SK-N-SH (cell line): ENCODE data around the gene CATSPER4. TPM values are rescaled to one million over a fixed set of nuclear protein-coding genes. Genes with fewer than 3 reads are reported as not detected.

ENCODE experiments used
- CTCF ChIA-PET: fragments of 300-600, 350-600 bp; formaldehyde crosslinking; extraction: SDS; loops from one replicate; lab custom pipeline; 2021; lab: Yijun Ruan, JAX
- POLR2A ChIA-PET: fragments of 350-600 bp; sonication (Branson Sonifier 250); formaldehyde crosslinking; extraction: SDS; loops from one replicate; lab custom pipeline; 2020; ENCODE audit warnings: antibody characterized with exemption, inconsistent platforms; lab: Yijun Ruan, JAX
- DNase-seq: peaks from one replicate; pipeline ENCODE4 v3.0.0; 2012
- H2AFZ ChIP-seq: fragments of 200-600 bp; sonication (generic); 2 replicates; pipeline ENCODE4 v1.8.1; 2016; ENCODE audit warnings: antibody characterized with exemption, mild to moderate bottlenecking, low read depth
- H3F3A ChIP-seq: fragments of 200-600 bp; sonication (generic); replicated peaks from 2 replicates; pipeline ENCODE3; 2016; ENCODE audit warnings: antibody characterized with exemption, mild to moderate bottlenecking; ENCODE audit not compliant: insufficient read depth
- H3K27ac ChIP-seq, 2 experiments: fragments of 200-500 bp in 1 of 2; fragments of 200-600 bp in 1 of 2; sonication (Bioruptor generic) in 1 of 2; sonication (generic), shearing (Covaris generic) in 1 of 2; 2 replicates each; pipeline versions ENCODE4 v1.5.1 to v1.6.1; 2014 to 2016; ENCODE audit warnings: low read depth in 2 of 2, inconsistent platforms in 1 of 2, low read length in 1 of 2, mild to moderate bottlenecking in 1 of 2, mixed read lengths in 1 of 2
- H3K27me3 ChIP-seq: fragments of 200-600 bp; sonication (generic), shearing (Covaris generic); 2 replicates; pipeline ENCODE4 v1.6.1; 2016; ENCODE audit warnings: mixed run types; ENCODE audit not compliant: insufficient read depth
- H3K36me3 ChIP-seq, 2 experiments: fragments of 200-500 bp in 1 of 2; fragments of 200-600 bp in 1 of 2; sonication (Bioruptor generic) in 1 of 2; sonication (generic) in 1 of 2; replicated peaks in 1 of 2; 2 replicates each; pipeline versions ENCODE3 to v1.5.1; 2014 to 2016; ENCODE audit warnings: low read length in 1 of 2, mild to moderate bottlenecking in 1 of 2; ENCODE audit not compliant: insufficient read depth in 2 of 2, control insufficient read depth in 1 of 2
- H3K4me1 ChIP-seq, 2 experiments: fragments of 200-500 bp in 1 of 2; fragments of 200-600 bp in 1 of 2; sonication (Bioruptor generic) in 1 of 2; sonication (generic), shearing (Covaris generic) in 1 of 2; 2 replicates each; pipeline versions ENCODE4 v1.5.1 to v1.6.1; 2014 to 2016; ENCODE audit warnings: low read depth in 1 of 2, low read length in 1 of 2, mixed run types in 1 of 2; ENCODE audit not compliant: insufficient read depth in 2 of 2, control insufficient read depth in 1 of 2
- H3K4me2 ChIP-seq: fragments of 200-600 bp; sonication (generic), shearing (Covaris generic); 2 replicates; pipeline ENCODE4 v1.6.1; 2017; ENCODE audit warnings: mixed run types
- H3K4me3 ChIP-seq, 2 experiments: fragments of 200-500 bp in 1 of 2; fragments of 200-600 bp in 1 of 2; sonication (Bioruptor generic) in 1 of 2; sonication (generic), shearing (Covaris generic) in 1 of 2; 2 replicates each; pipeline versions ENCODE4 v1.5.1 to v1.8.1; 2014 to 2016; ENCODE audit warnings: low read depth in 2 of 2, inconsistent platforms in 1 of 2, low read length in 1 of 2, mild to moderate bottlenecking in 1 of 2, mixed read lengths in 1 of 2, moderate library complexity in 1 of 2
- H3K79me2 ChIP-seq: fragments of 200-600 bp; sonication (generic); 2 replicates; pipeline ENCODE4 v1.8.1; 2017; ENCODE audit warnings: mild to moderate bottlenecking; ENCODE audit not compliant: insufficient read depth
- H3K9ac ChIP-seq: fragments of 200-600 bp; sonication (generic); 2 replicates; pipeline ENCODE4 v1.6.1; 2017; ENCODE audit warnings: mixed run types
- H3K9me2 ChIP-seq: fragments of 200-600 bp; sonication (generic); 2 replicates; pipeline ENCODE4 v1.6.1; 2017; ENCODE audit warnings: mixed run types
- H3K9me3 ChIP-seq: fragments of 200-600 bp; sonication (generic); 2 replicates; pipeline ENCODE4 v1.6.1; 2017; ENCODE audit warnings: mixed run types, mild to moderate bottlenecking, moderate library complexity
- H4K20me1 ChIP-seq: fragments of 200-600 bp; sonication (generic); 2 replicates; pipeline ENCODE4 v1.6.1; 2017; ENCODE audit warnings: mild to moderate bottlenecking, mixed run types; ENCODE audit not compliant: insufficient read depth
- EP300 ChIP-seq, 2 experiments: IDR thresholded peaks; 2 replicates each; pipeline versions ENCODE4 v1.4.0 to v1.6.1; 2012; ENCODE audit warnings: borderline replicate concordance in 1 of 2, low read depth in 1 of 2, low read length in 1 of 2
- FOXJ3 ChIP-seq: sonication (generic); formaldehyde crosslinking; IDR thresholded peaks from 2 replicates; pipeline ENCODE4 v1.5.1; 2020; ENCODE audit warnings: mild to moderate bottlenecking, missing genetic modification reagents
- IRF3 ChIP-seq: fragments of 150-350 bp; IDR thresholded peaks from 2 replicates; pipeline ENCODE4 v1.6.1; 2016; ENCODE audit warnings: mild to moderate bottlenecking, low read depth, low read length
- MAX ChIP-seq: IDR thresholded peaks from 2 replicates; pipeline ENCODE4 v1.4.0; 2012; ENCODE audit warnings: low read depth
- POLR2AphosphoS5 ChIP-seq: IDR thresholded peaks from 2 replicates; pipeline ENCODE4 v1.6.1; 2012; ENCODE audit warnings: low read depth, low read length
- RAD21 ChIP-seq: IDR thresholded peaks from 2 replicates; pipeline ENCODE4 v1.6.1; 2012; ENCODE audit warnings: mild to moderate bottlenecking, low read length
- RCOR1 ChIP-seq: fragments of 150-350 bp; IDR thresholded peaks from 2 replicates; pipeline ENCODE4 v1.6.1; 2017; ENCODE audit warnings: antibody characterized with exemption, low read length
- REST ChIP-seq: IDR thresholded peaks from 2 replicates; pipeline ENCODE4 v1.6.1; 2012; ENCODE audit warnings: mild to moderate bottlenecking, low read depth, low read length, moderate library complexity
- SIN3A ChIP-seq: IDR thresholded peaks from 2 replicates; pipeline ENCODE4 v1.6.1; 2012; ENCODE audit warnings: low read depth, mild to moderate bottlenecking, low read length, moderate library complexity, borderline replicate concordance
- YY1 ChIP-seq: IDR thresholded peaks from 2 replicates; pipeline ENCODE4 v1.4.0; 2012; ENCODE audit warnings: low read depth, mild to moderate bottlenecking
- WGBS: methylation state at CpG from one replicate; pipeline ENCODE4 v1.1.6; 2017; ENCODE audit warnings: low lambda C conversion rate; 5-methylcytosine and 5-hydroxymethylcytosine counted together
- polyA plus RNA-seq, 3 experiments: library from polyadenylated mRNA; depleted of rRNA; stranded (reverse); fragments of >200 nt; gene quantifications; 2 replicates each; pipeline ENCODE4 v1.2.3, GENCODE V29; 2012
- TF ChIP-seq, protein P1 (sequence below): fragments of 150-350 bp; IDR thresholded peaks from 2 replicates; pipeline ENCODE4 v1.6.1; 2017; ENCODE audit warnings: antibody characterized with exemption, low read length, low read depth, borderline replicate concordance
- TF ChIP-seq, protein P2 (sequence below): IDR thresholded peaks from 2 replicates; pipeline ENCODE4 v1.4.0; 2012; ENCODE audit warnings: low read depth, borderline replicate concordance
- TF ChIP-seq, protein P3 (sequence below): IDR thresholded peaks from 2 replicates; pipeline ENCODE4 v1.4.0; 2012; ENCODE audit warnings: low read depth, borderline replicate concordance

CATSPER4 gene
- polyA plus RNA-seq, 1 of the 3 experiments (the other 2 are of a cell fraction) = not detected

DNA sequence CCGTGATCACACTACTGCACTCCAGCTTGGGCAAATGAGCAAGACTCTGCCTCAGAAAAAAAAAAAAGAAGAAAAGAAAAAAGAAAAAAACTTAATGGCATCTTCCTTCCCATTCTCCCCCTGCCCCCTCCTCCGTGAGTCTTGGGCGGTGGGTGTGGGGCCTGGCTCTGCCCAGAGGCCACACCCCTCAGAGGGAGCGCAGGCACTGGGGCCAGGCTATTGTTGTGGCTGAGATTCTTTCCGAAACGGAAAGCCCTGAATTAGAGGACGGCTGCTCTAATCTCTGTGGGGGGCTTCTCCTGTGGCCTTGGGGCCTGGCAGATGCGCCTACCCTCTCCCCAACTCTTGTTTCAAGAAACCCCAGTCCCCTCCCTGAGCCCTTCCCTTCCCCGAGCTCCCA lies 35.7 kb upstream of the CATSPER4 start (continued):
- TF ChIP-seq, protein P1, sequence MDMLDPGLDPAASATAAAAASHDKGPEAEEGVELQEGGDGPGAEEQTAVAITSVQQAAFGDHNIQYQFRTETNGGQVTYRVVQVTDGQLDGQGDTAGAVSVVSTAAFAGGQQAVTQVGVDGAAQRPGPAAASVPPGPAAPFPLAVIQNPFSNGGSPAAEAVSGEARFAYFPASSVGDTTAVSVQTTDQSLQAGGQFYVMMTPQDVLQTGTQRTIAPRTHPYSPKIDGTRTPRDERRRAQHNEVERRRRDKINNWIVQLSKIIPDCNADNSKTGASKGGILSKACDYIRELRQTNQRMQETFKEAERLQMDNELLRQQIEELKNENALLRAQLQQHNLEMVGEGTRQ = no peak

- DNase-seq = no peak
- POLR2A ChIA-PET = interaction anchor here (1.1 kb wide), 2 partner anchors 8 to 43 kb away, joined by 3 read pairs; no protein-coding TSS in a partner anchor
Measured at GRCh38 chr1:26155370-26156284, 34.8 kb upstream of the CATSPER4 start.

More at GRCh38 chr1:26155370-26156284, 34.8 kb upstream of the CATSPER4 start:
- Histone ChIP-seq H3F3A (no peaks in the 10 kb centered on the region), H3K79me2 (no peaks in the 10 kb centered on the region), H3K9me2 (no peaks in the 10 kb centered on the region), H2AFZ (no peak overlapping the region), H4K20me1 (no peaks in the 10 kb centered on the region), H3K4me3 (no peak overlapping the region), H3K4me1 (peaks cover 6 to 31% of the 10 kb centered on the region in 2 experiments; a peak in 1 of 4 replicates)
- CTCF ChIA-PET = interaction anchor here (0.6 to 13.7 kb wide), 9 partner anchors 8 to 261 kb away, joined by 3 to 131 read pairs (median 5); partner anchors contain the start of gene ZNF593
- no peak for TF ChIP-seq POLR2AphosphoS5
- TF ChIP-seq SIN3A = no peak
- TF ChIP-seq MAX = no peak
- TF ChIP-seq RAD21 = no peak
- no peak for TF ChIP-seq EP300 (IDR thresholded peaks at IDR 0.05; ENCODE audit: borderline replicate concordance in 1 of 2, low read depth in 1 of 2, low read length in 1 of 2)
- no peak for TF ChIP-seq YY1
- no peak for TF ChIP-seq REST
- TF ChIP-seq FOXJ3 = no peak
- TF ChIP-seq RCOR1 = no peak
- TF ChIP-seq, protein P2, sequence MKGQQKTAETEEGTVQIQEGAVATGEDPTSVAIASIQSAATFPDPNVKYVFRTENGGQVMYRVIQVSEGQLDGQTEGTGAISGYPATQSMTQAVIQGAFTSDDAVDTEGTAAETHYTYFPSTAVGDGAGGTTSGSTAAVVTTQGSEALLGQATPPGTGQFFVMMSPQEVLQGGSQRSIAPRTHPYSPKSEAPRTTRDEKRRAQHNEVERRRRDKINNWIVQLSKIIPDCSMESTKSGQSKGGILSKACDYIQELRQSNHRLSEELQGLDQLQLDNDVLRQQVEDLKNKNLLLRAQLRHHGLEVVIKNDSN = no peak
- TF ChIP-seq, protein P3, sequence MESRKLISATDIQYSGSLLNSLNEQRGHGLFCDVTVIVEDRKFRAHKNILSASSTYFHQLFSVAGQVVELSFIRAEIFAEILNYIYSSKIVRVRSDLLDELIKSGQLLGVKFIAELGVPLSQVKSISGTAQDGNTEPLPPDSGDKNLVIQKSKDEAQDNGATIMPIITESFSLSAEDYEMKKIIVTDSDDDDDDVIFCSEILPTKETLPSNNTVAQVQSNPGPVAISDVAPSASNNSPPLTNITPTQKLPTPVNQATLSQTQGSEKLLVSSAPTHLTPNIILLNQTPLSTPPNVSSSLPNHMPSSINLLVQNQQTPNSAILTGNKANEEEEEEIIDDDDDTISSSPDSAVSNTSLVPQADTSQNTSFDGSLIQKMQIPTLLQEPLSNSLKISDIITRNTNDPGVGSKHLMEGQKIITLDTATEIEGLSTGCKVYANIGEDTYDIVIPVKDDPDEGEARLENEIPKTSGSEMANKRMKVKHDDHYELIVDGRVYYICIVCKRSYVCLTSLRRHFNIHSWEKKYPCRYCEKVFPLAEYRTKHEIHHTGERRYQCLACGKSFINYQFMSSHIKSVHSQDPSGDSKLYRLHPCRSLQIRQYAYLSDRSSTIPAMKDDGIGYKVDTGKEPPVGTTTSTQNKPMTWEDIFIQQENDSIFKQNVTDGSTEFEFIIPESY = no peak
- no peak for TF ChIP-seq IRF3
- TF ChIP-seq, all 33 proteins: peak for 0
- H3K9ac ChIP-seq = no peak overlapping the region
- H3K36me3 ChIP-seq = no peaks in the 10 kb centered on the region
- 90% methylated on average over 14 of the region's 21 CpGs for WGBS
- no peak overlapping the region for H3K27ac ChIP-seq
- no peak overlapping the region for H3K4me2 ChIP-seq
- no peaks in the 10 kb centered on the region; the same call in 1 of the 2 replicates for H3K27me3 ChIP-seq
- H3K9me3 ChIP-seq = no peaks in the 10 kb centered on the region
